LNCAP (cell line): ENCODE measurements around the gene SERPING1.

Experiments
- TF ChIP-seq, protein P1 (sequence below): fragments of 450-650 bp; IDR thresholded peaks from 2 replicates; pipeline ENCODE4 v1.5.1; 2017; ENCODE audit warnings: mild to moderate bottlenecking

SERPING1 gene

DNA sequence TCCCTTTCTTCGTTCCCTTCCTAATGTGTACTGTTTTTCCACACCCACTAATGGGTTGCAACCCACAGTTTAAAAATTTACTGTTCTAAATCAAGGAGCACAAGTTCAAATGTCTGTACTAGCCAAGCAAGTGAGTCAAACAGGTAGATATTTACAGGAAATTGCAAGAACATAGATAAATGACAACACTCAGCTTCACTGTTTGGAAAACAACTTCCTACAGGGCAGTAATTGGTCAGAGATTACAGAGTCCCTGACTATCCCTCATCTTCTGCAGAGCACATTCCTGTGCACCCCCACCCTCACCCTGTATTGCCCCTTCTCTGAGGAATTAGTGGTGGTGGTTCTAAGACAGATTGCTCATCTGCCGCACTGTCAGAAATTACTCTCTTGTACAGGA, 1.9 kb downstream of the SERPING1 start:
- TF ChIP-seq, protein P1, sequence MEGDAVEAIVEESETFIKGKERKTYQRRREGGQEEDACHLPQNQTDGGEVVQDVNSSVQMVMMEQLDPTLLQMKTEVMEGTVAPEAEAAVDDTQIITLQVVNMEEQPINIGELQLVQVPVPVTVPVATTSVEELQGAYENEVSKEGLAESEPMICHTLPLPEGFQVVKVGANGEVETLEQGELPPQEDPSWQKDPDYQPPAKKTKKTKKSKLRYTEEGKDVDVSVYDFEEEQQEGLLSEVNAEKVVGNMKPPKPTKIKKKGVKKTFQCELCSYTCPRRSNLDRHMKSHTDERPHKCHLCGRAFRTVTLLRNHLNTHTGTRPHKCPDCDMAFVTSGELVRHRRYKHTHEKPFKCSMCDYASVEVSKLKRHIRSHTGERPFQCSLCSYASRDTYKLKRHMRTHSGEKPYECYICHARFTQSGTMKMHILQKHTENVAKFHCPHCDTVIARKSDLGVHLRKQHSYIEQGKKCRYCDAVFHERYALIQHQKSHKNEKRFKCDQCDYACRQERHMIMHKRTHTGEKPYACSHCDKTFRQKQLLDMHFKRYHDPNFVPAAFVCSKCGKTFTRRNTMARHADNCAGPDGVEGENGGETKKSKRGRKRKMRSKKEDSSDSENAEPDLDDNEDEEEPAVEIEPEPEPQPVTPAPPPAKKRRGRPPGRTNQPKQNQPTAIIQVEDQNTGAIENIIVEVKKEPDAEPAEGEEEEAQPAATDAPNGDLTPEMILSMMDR, result no peak

DNA sequence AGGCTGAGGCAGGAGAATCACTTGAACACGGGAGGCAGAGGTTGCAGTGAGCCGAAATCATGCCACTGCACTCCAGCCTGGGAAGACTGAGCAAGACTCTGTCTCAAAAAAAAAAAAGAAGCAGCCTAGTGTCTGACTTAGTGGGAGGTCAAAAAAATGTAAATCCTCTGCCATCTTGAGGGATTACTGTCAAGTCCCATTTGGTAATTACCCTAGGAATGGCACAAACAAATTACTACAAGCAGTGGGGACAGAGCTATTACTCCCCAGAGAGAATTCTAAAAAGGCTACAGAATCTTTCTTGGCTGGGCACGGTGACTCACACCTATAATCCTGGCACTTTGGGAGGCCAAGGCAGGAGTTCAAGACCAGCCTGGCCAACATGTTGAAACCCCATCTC, 3.8 kb downstream of the SERPING1 start:
- TF ChIP-seq, protein P1, result no peak

DNA sequence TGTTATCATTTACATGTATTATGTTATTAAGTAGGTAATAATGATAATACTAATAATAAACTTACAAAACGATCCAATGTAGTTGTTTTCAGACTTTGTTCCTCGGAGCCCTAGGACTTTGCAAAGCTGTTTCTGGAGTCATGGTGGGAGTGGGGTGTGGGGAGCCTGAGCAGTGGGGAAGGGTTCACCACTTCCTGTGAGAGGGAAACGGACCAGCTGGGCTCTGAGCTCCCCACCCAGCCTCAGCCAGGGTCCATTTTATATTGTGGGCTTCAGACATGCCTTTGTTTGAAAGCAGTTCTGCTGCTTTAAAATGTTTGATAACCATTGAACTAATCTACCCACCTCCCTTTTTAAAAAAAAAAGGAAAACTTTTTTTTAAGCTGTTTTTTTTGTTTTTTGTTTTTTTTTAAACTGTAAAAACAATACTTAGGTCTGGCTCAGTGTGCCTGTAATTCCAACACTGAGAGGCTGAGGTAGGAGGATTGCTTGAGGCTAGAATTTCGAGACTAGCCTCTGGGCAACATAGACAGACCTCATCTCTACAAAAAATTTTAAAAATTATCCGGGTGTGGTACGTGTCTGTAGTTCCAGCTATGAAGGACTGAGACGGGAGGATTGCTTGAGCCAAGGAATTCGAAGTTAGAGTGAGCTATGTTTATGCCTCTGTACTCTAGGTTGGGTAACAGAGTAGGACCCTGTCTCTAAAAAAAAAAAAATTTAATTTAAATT, 7.0 kb downstream of the SERPING1 start:
- TF ChIP-seq, protein P1, result no peak

DNA sequence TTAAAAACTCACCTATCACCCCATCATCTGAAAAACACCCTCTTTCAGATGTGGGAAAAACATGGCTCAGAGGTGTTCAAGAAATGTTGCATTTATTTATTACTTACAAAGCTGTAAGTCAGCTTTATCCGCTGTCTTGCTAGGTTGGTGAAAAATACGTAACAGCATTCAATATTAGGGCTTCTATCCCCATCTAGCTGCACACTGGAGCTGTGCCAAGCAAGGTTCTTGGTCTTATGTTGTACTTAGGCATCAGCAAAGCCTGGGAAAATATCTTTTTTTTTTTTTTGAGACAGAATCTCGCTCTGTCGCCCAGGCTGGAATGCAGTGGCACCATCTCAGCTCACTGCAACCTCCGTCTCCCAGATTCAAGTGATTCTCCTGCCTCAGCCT, 7.5 kb downstream of the SERPING1 start:
- TF ChIP-seq, protein P1, result no peak

DNA sequence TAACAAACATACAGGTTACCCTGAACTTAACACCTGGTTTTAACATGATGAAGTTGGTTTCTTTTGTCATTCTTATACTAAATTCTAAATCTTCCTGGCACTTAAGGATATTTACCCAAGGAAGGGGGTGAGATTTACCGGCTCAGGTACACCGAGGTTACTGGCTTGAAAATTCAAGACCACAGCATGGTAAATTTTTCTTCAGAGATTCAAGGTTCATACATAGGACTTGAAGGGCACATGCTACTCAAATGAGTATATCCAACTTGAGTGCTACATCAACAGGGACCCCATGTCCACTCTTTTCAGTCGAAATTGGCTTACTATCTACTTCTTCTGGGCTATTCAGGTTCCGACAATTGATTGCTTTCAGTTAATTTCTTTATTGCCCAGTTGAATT, 12.7 kb downstream of the SERPING1 start:
- TF ChIP-seq, protein P1, result no peak

DNA sequence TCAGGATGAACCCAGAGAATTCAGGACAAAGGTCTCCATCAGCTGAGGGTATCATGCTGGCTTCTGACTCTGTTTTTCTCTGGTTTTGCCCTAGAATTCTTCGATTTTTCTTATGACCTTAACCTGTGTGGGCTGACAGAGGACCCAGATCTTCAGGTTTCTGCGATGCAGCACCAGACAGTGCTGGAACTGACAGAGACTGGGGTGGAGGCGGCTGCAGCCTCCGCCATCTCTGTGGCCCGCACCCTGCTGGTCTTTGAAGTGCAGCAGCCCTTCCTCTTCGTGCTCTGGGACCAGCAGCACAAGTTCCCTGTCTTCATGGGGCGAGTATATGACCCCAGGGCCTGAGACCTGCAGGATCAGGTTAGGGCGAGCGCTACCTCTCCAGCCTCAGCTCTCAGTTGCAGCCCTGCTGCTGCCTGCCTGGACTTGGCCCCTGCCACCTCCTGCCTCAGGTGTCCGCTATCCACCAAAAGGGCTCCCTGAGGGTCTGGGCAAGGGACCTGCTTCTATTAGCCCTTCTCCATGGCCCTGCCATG, 16.8 kb downstream of the SERPING1 start:
- TF ChIP-seq, protein P1, result no peak

DNA sequence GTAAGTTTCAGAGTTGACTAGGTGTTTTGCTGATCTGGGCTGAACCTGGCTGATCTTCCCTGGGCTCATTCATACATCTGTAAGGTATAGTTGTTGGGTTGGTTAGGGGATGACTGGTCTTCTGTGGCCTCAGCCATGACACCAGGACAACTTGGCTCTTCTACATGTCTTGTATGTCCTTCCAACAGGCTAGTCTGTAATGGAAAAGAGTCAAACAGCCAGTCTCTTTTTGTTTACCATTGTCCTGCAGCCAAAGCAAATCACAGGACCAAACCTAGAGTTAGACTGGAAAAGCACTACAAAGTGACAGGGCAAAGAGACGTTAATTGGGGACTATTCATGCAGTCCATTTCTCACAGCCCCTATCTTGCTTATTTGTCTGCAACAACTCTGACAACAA, 17.8 kb downstream of the SERPING1 start:
- TF ChIP-seq, protein P1, result no peak
